Measurements from ENCODE around the gene GEMIN5. TPM values are rescaled to one million over a fixed set of nuclear protein-coding genes. Genes with fewer than 3 reads are reported as not detected.

GEMIN5 gene
- total RNA-seq, 1 experiment from 2014 or later, result 35.8 TPM

DNA sequence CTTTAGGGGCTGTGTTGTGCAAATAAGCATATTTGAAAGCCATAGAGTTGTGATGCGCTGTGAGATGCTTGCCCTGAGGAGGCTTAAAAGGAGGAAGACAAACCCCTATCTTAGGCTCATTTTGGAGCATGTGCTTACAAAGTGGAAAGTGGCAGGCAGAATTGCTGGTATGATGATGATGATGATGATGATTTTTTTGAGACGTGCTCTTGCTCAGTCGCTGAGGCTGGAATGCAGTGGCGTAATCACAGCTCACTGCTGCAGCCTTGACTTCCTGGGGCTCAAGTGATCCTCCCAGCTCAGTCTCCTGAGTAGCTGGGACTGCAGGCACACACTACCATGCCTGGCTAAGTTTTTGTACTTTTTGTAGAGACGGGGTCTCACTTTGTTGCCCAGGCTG lies 77.9 kb downstream of the GEMIN5 start:
- Histone ChIP-seq H3K79me2 (ENCODE audit: insufficient read depth, low read length) (peaks cover 29% of the 10 kb centered on the region), H3K23me2 (ENCODE audit: insufficient read length, low read depth, low read length, poor library complexity, severe bottlenecking) (peaks cover 19% of the 10 kb centered on the region), H2BK15ac (ENCODE audit: low read depth, low read length) (no peak overlapping the region), H3K27me3 (ENCODE audit: insufficient read depth, low read length) (no peaks in the 10 kb centered on the region), H3K79me1 (ENCODE audit: insufficient read depth, low read depth, low read length, poor library complexity, severe bottlenecking) (peaks cover 5% of the 10 kb centered on the region), H4K91ac (ENCODE audit: insufficient read length, low read depth, low read length) (no peak overlapping the region), H2AK5ac (ENCODE audit: insufficient read length, low read length) (no peak overlapping the region), H3K9ac (ENCODE audit: extremely low read depth, insufficient read length, low read length) (peak overlapping the region; percentile 94), H2BK5ac (ENCODE audit: insufficient read length, low read length) (no peak overlapping the region), H3K4me1 (ENCODE audit: insufficient read depth, low read length) (peaks cover 9% of the 10 kb centered on the region), H4K8ac (replicated peaks; ENCODE audit: insufficient read length, low read depth, low read length) (no peak overlapping the region), H3K27ac (ENCODE audit: insufficient read length, low read depth, low read length) (no peak overlapping the region), H3K4ac (ENCODE audit: low read depth, low read length) (no peak overlapping the region), H3K14ac (ENCODE audit: insufficient read depth, low read length) (no peak overlapping the region), H4K20me1 (ENCODE audit: control insufficient read depth, insufficient read depth, insufficient read length) (no peaks in the 10 kb centered on the region), H2BK20ac (ENCODE audit: low read depth, low read length, poor library complexity, severe bottlenecking) (no peak overlapping the region), H3K9me3 (ENCODE audit: control insufficient read depth, low read depth, low read length) (no peaks in the 10 kb centered on the region), H3K56ac (ENCODE audit: insufficient read length, low read depth, low read length) (no peak overlapping the region), H3K4me2 (ENCODE audit: insufficient read depth, insufficient read length, low read length) (peak overlapping the region; percentile 97), H4K5ac (ENCODE audit: insufficient read length, low read depth, low read length) (no peak overlapping the region), H2BK120ac (ENCODE audit: low read depth, low read length, poor library complexity, severe bottlenecking) (no peak overlapping the region), H3K23ac (ENCODE audit: insufficient read length, low read depth, low read length) (no peak overlapping the region), H3K18ac (ENCODE audit: insufficient read length, low read depth, low read length) (no peak overlapping the region), H3T11ph (ENCODE audit: low read length) (no peak overlapping the region), H2AFZ (ENCODE audit: low read length) (no peak overlapping the region), H2BK12ac (ENCODE audit: insufficient read length, low read depth, low read length) (no peak overlapping the region)
- no peak for DNase-seq
- Mint-ChIP-seq H3K36me3 (ENCODE audit: insufficient read depth in 1 of 3, low read depth in 3 of 3) (peaks cover 15 to 27% (median 23%) of the 10 kb centered on the region in 3 experiments), H3K27ac (peak overlapping the region; percentile 12 to 75 (median 48); a peak in 5 of 7 replicates), H3K9me3 (no peaks in the 10 kb centered on the region), H3K27me3 (ENCODE audit: low read depth) (no peaks in the 10 kb centered on the region; the same call in 1 of the 2 replicates), H3K4me3 (peak overlapping the region; percentile 87 to 95), H3K4me1 (peaks cover 24 to 26% of the 10 kb centered on the region in 2 experiments)
- TF ChIP-seq, protein P1, sequence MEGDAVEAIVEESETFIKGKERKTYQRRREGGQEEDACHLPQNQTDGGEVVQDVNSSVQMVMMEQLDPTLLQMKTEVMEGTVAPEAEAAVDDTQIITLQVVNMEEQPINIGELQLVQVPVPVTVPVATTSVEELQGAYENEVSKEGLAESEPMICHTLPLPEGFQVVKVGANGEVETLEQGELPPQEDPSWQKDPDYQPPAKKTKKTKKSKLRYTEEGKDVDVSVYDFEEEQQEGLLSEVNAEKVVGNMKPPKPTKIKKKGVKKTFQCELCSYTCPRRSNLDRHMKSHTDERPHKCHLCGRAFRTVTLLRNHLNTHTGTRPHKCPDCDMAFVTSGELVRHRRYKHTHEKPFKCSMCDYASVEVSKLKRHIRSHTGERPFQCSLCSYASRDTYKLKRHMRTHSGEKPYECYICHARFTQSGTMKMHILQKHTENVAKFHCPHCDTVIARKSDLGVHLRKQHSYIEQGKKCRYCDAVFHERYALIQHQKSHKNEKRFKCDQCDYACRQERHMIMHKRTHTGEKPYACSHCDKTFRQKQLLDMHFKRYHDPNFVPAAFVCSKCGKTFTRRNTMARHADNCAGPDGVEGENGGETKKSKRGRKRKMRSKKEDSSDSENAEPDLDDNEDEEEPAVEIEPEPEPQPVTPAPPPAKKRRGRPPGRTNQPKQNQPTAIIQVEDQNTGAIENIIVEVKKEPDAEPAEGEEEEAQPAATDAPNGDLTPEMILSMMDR (conservative IDR thresholded peaks at IDR 0.05), result no peak
- no CpG with 5 or more reads among the region's 5 CpGs for WGBS (ENCODE audit: extremely low coverage, insufficient read length, low lambda C conversion rate)
